Activated CD8-positive, alpha-beta T cell treated with anti-CD3 and anti-CD28 coated beads, Interleukin-2, amount 10 ng/mL, durations not matched to agents 7 days and 5 days (primary cell): ENCODE results near the gene NDST1. TPM values are rescaled to one million over a fixed set of nuclear protein-coding genes. Genes with fewer than 3 reads are reported as not detected.
A peak's percentile ranks its signal among the peaks of the same experiment; 100 is the strongest.
"Not testable (repeated sequence)": the region's sequence is repeated elsewhere in the genome, so short reads cannot be mapped to it uniquely, and the experiment has no call there.

Experiments used
- ATAC-seq: fragments of 150-1000 bp; cut with Tn5 transposase; one replicate; pipeline ENCODE4 v1.10.0; 2021; ENCODE audit warnings: moderate library complexity
- CTCF ChIA-PET: fragments of 350-600 bp; sonication (Branson Sonifier 250); formaldehyde crosslinking; loops from one replicate; lab custom pipeline; 2021; ENCODE audit warnings: antibody characterized with exemption; lab: Charles Lee
- POLR2A ChIA-PET: fragments of 350-600 bp; sonication (Branson Sonifier 250); formaldehyde crosslinking; loops from one replicate; lab custom pipeline; 2021; ENCODE audit warnings: antibody characterized with exemption; lab: Charles Lee
- DNase-seq: peaks from one replicate; pipeline ENCODE4 v3.0.0-alpha.2; 2020
- H3K27ac Mint-ChIP-seq: one replicate; pipeline ENCODE4 v1.8.0; 2021; ENCODE audit warnings: mild to moderate bottlenecking, mixed read lengths
- H3K27me3 Mint-ChIP-seq: one replicate; pipeline ENCODE4 v1.8.0; 2021; ENCODE audit warnings: low read depth, mixed read lengths
- H3K36me3 Mint-ChIP-seq: one replicate; pipeline ENCODE4 v1.8.0; 2021; ENCODE audit warnings: low read depth, mixed read lengths
- H3K4me1 Mint-ChIP-seq: one replicate; pipeline ENCODE4 v1.8.0; 2021; ENCODE audit warnings: low read depth, mixed read lengths
- H3K4me3 Mint-ChIP-seq: one replicate; pipeline ENCODE4 v1.8.0; 2021; ENCODE audit warnings: mild to moderate bottlenecking, mixed read lengths
- H3K9me3 Mint-ChIP-seq: one replicate; pipeline ENCODE4 v1.8.0; 2022; ENCODE audit warnings: mixed read lengths; ENCODE audit not compliant: insufficient read depth
- total RNA-seq, 2 experiments: library from RNA; stranded (reverse); gene quantifications; one replicate each; pipeline ENCODE4 v1.2.3, GENCODE V29; 2021

NDST1 gene
- under 1 TPM; 0.63 TPM for total RNA-seq

GRCh38 chr5:150507474-150508276 lies at the start of gene NDST1:
TSS of gene NDST1 (plus strand) at chr5:150508131. CDS start at chr5:150521255, 13,124 bp downstream.
- ChIA-PET CTCF (no interaction called here), POLR2A (no interaction called here)
- H3K27ac Mint-ChIP-seq = no peak within 1 kb of the TSS
- ATAC-seq (no peak), DNase-seq (no peak)
- H3K9me3 Mint-ChIP-seq = no peaks in the 10 kb centered on the region
- no peaks in the 10 kb centered on the region for H3K4me1 Mint-ChIP-seq
- no peak within 1 kb of the TSS for H3K4me3 Mint-ChIP-seq
- H3K36me3 Mint-ChIP-seq = no peaks in the 10 kb centered on the region
- no peaks in the 10 kb centered on the region for H3K27me3 Mint-ChIP-seq

- CTCF ChIA-PET = interaction anchor here (0.6 to 5.4 kb wide), 25 partner anchors 9 to 755 kb away, joined by 3 to 45 read pairs (median 4); partner anchors contain the start of genes CD74, IRGM, RBM22 and RPS14
- ATAC-seq (peak; percentile 93), DNase-seq (peak; percentile 90)
- Mint-ChIP-seq H3K4me3 (peak overlapping the region; percentile 31), H3K4me1 (peaks cover 45% of the 10 kb centered on the region), H3K9me3 (no peaks in the 10 kb centered on the region), H3K27ac (peak overlapping the region; percentile 83), H3K27me3 (no peaks in the 10 kb centered on the region), H3K36me3 (no peaks in the 10 kb centered on the region)
- POLR2A ChIA-PET = interaction anchor here (0.7 to 2.9 kb wide), 2 partner anchors 9 to 46 kb away, joined by 3 to 10 read pairs; partner anchors contain the start of genes CD74 and RPS14
These were observed 49.0 kb upstream of the NDST1 start for GRCh38 chr5:150458802-150459557.

- Mint-ChIP-seq H3K4me3 (no peak overlapping the region), H3K4me1 (peaks cover 45% of the 10 kb centered on the region), H3K9me3 (no peaks in the 10 kb centered on the region), H3K27ac (peak overlapping the region; percentile 54), H3K36me3 (no peaks in the 10 kb centered on the region), H3K27me3 (no peaks in the 10 kb centered on the region)
- ChIA-PET POLR2A (interaction anchor here (0.6 to 2.9 kb wide), 2 partner anchors 11 to 290 kb away, joined by 3 to 10 read pairs; partner anchors contain the start of gene RPS14), CTCF (interaction anchor here (1.9 to 5.4 kb wide), 3 partner anchors 11 to 84 kb away, joined by 6 to 45 read pairs (median 18); partner anchors contain the start of gene RPS14)
- ATAC-seq (no peak), DNase-seq (no peak)
These were observed 47.1 kb upstream of the NDST1 start for GRCh38 chr5:150460781-150461180.

GRCh38 chr5:150461231-150461630 lies 46.7 kb upstream of the NDST1 start:
- Mint-ChIP-seq H3K27me3 (no peaks in the 10 kb centered on the region), H3K27ac (peak overlapping the region; percentile 54), H3K4me1 (peaks cover 45% of the 10 kb centered on the region), H3K36me3 (no peaks in the 10 kb centered on the region), H3K4me3 (no peak overlapping the region), H3K9me3 (no peaks in the 10 kb centered on the region)
- CTCF ChIA-PET = interaction anchor here (1.3 to 5.4 kb wide), 4 partner anchors 11 to 239 kb away, joined by 3 to 45 read pairs (median 12); partner anchors contain the start of genes RBM22 and RPS14
- DNase-seq (peak; percentile 48), ATAC-seq (no peak)
- POLR2A ChIA-PET = interaction anchor here (2.9 kb wide), 1 partner anchor 11 kb away, joined by 10 read pairs; the partner anchor contains the start of gene RPS14

- CTCF ChIA-PET = interaction anchor here (1.3 kb wide), 1 partner anchor 14 kb away, joined by 3 read pairs; no protein-coding TSS in a partner anchor
- H3K4me1 Mint-ChIP-seq = peaks cover 18% of the 10 kb centered on the region
These were observed 43.3 kb upstream of the NDST1 start for GRCh38 chr5:150464554-150465012.

GRCh38 chr5:150465927-150466326 lies 42.0 kb upstream of the NDST1 start:
- Mint-ChIP-seq H3K4me1 (peaks cover 11% of the 10 kb centered on the region), H3K27ac (no peak overlapping the region), H3K27me3 (no peaks in the 10 kb centered on the region), H3K36me3 (no peaks in the 10 kb centered on the region), H3K4me3 (no peak overlapping the region), H3K9me3 (no peaks in the 10 kb centered on the region)
- ChIA-PET CTCF (no interaction called here), POLR2A (no interaction called here)
- DNase-seq = no peak
- ATAC-seq = no peak

More at GRCh38 chr5:150464554-150465012, 43.3 kb upstream of the NDST1 start:
- H3K27ac Mint-ChIP-seq = no peak overlapping the region
- H3K9me3 Mint-ChIP-seq = no peaks in the 10 kb centered on the region
- no peak overlapping the region for H3K4me3 Mint-ChIP-seq
- POLR2A ChIA-PET = no interaction called here
- ATAC-seq = no peak
- DNase-seq = no peak
- H3K27me3 Mint-ChIP-seq = no peaks in the 10 kb centered on the region
- no peaks in the 10 kb centered on the region for H3K36me3 Mint-ChIP-seq

GRCh38 chr5:150468206-150468605 lies 39.7 kb upstream of the NDST1 start:
- Mint-ChIP-seq H3K27ac (no peak overlapping the region), H3K36me3 (no peaks in the 10 kb centered on the region), H3K27me3 (no peaks in the 10 kb centered on the region), H3K9me3 (no peaks in the 10 kb centered on the region), H3K4me1 (no peaks in the 10 kb centered on the region), H3K4me3 (no peak overlapping the region)
- CTCF ChIA-PET = no interaction called here
- ATAC-seq = no peak
- POLR2A ChIA-PET = no interaction called here
- DNase-seq = no peak

- H3K36me3 Mint-ChIP-seq = no peaks in the 10 kb centered on the region
- no peak overlapping the region for H3K4me3 Mint-ChIP-seq
- no peaks in the 10 kb centered on the region for H3K27me3 Mint-ChIP-seq
- ChIA-PET CTCF (no interaction called here), POLR2A (no interaction called here)
- H3K4me1 Mint-ChIP-seq = no peaks in the 10 kb centered on the region
- ATAC-seq (no peak), DNase-seq (no peak)
- H3K9me3 Mint-ChIP-seq = no peaks in the 10 kb centered on the region
- no peak overlapping the region for H3K27ac Mint-ChIP-seq
These were observed 38.0 kb upstream of the NDST1 start for GRCh38 chr5:150469718-150470469.

GRCh38 chr5:150473673-150474358 lies 34.1 kb upstream of the NDST1 start:
- DNase-seq (no peak), ATAC-seq (no peak)
- no peak overlapping the region for H3K27ac Mint-ChIP-seq
- peaks cover 9% of the 10 kb centered on the region for H3K4me1 Mint-ChIP-seq
- POLR2A ChIA-PET = no interaction called here
- no peaks in the 10 kb centered on the region for H3K9me3 Mint-ChIP-seq
- no peaks in the 10 kb centered on the region for H3K27me3 Mint-ChIP-seq
- CTCF ChIA-PET = no interaction called here
- H3K36me3 Mint-ChIP-seq = no peaks in the 10 kb centered on the region
- no peak overlapping the region for H3K4me3 Mint-ChIP-seq

GRCh38 chr5:150476568-150476967 lies 31.4 kb upstream of the NDST1 start:
- H3K36me3 Mint-ChIP-seq, CTCF ChIA-PET, H3K4me3 Mint-ChIP-seq, ATAC-seq, H3K27ac Mint-ChIP-seq, H3K4me1 Mint-ChIP-seq, H3K27me3 Mint-ChIP-seq, DNase-seq, POLR2A ChIA-PET, H3K9me3 Mint-ChIP-seq: not testable (repeated sequence)
